Type B pancreatic cell (in vitro differentiated cells): ENCODE results near the gene PEF1. TPM values are rescaled to one million over a fixed set of nuclear protein-coding genes. Genes with fewer than 3 reads are reported as not detected.

Experiments used
- DNase-seq: peaks from one replicate; pipeline ENCODE4 v3.0.0; 2021; ENCODE audit warnings: mixed read lengths; ENCODE audit not compliant: unreplicated experiment; ENCODE audit errors: extremely low spot score
- H3K27ac Mint-ChIP-seq: 2 replicates; pipeline ENCODE4 v1.8.0; 2021; ENCODE audit warnings: mild to moderate bottlenecking, mixed read lengths
- H3K27me3 Mint-ChIP-seq: 2 replicates; pipeline ENCODE4 v1.8.0; 2021; ENCODE audit warnings: mixed read lengths
- H3K36me3 Mint-ChIP-seq: 2 replicates; pipeline ENCODE4 v1.8.0; 2021; ENCODE audit warnings: mixed read lengths
- H3K4me1 Mint-ChIP-seq: one replicate; pipeline ENCODE4 v1.8.0; 2021; ENCODE audit warnings: mixed read lengths; ENCODE audit not compliant: unreplicated experiment
- H3K4me3 Mint-ChIP-seq: 2 replicates; pipeline ENCODE4 v1.8.0; 2021; ENCODE audit warnings: mild to moderate bottlenecking, mixed read lengths
- H3K9me3 Mint-ChIP-seq: 2 replicates; pipeline ENCODE4 v1.8.0; 2021; ENCODE audit warnings: mixed read lengths
- CTCF ChIP-seq: fragments of 200-600 bp; sonication (generic); conservative IDR thresholded peaks from 2 replicates; pipeline ENCODE4 v1.5.0; 2021; ENCODE audit warnings: antibody characterized with exemption, mild to moderate bottlenecking
- total RNA-seq: library from RNA; stranded (reverse); gene quantifications from 2 replicates; pipeline ENCODE4 v1.2.1, GENCODE V29; 2021; ENCODE audit warnings: low replicate concordance

PEF1 gene
- total RNA-seq, 1 donor from 2014 or later, result 45.2 TPM

GRCh38 chr1:31663622-31664452 is 19.2 kb upstream of the PEF1 start:
- Mint-ChIP-seq H3K36me3 (no peaks in the 10 kb centered on the region), H3K4me3 (no peak overlapping the region), H3K27me3 (peaks cover 7% of the 10 kb centered on the region), H3K4me1 (peaks cover 9% of the 10 kb centered on the region), H3K27ac (peak overlapping the region; percentile 55), H3K9me3 (no peaks in the 10 kb centered on the region)
- peak; percentile 90 for TF ChIP-seq CTCF
- no peak for DNase-seq

- H3K27me3 Mint-ChIP-seq, result peaks cover 5% of the 10 kb centered on the region
- H3K36me3 Mint-ChIP-seq, result no peaks in the 10 kb centered on the region
- H3K9me3 Mint-ChIP-seq, result no peaks in the 10 kb centered on the region
- no peak overlapping the region for H3K27ac Mint-ChIP-seq
- peaks cover 8% of the 10 kb centered on the region for H3K4me1 Mint-ChIP-seq
- no peak for DNase-seq
- no peak overlapping the region for H3K4me3 Mint-ChIP-seq
- TF ChIP-seq CTCF, result no peak
Observed at GRCh38 chr1:31662463-31662862, 17.8 kb upstream of the PEF1 start.

GRCh38 chr1:31661856-31662255 is 17.2 kb upstream of the PEF1 start:
- no peak for TF ChIP-seq CTCF
- H3K27ac Mint-ChIP-seq, result no peak overlapping the region
- DNase-seq, result no peak
- peaks cover 8% of the 10 kb centered on the region for H3K4me1 Mint-ChIP-seq
- H3K4me3 Mint-ChIP-seq, result no peak overlapping the region
- H3K36me3 Mint-ChIP-seq, result no peaks in the 10 kb centered on the region
- H3K9me3 Mint-ChIP-seq, result no peaks in the 10 kb centered on the region
- H3K27me3 Mint-ChIP-seq, result peaks cover 5% of the 10 kb centered on the region

GRCh38 chr1:31660871-31661455 is 16.3 kb upstream of the PEF1 start:
- Mint-ChIP-seq H3K4me1 (no peaks in the 10 kb centered on the region), H3K27ac (no peak overlapping the region), H3K4me3 (no peak overlapping the region), H3K27me3 (peaks cover 3% of the 10 kb centered on the region), H3K9me3 (no peaks in the 10 kb centered on the region), H3K36me3 (no peaks in the 10 kb centered on the region)
- TF ChIP-seq CTCF, result no peak
- no peak for DNase-seq

- Mint-ChIP-seq H3K27ac (no peak overlapping the region), H3K27me3 (peaks cover 3% of the 10 kb centered on the region), H3K4me1 (no peaks in the 10 kb centered on the region), H3K9me3 (no peaks in the 10 kb centered on the region), H3K4me3 (no peak overlapping the region), H3K36me3 (no peaks in the 10 kb centered on the region)
- DNase-seq, result no peak
- no peak for TF ChIP-seq CTCF
Observed at GRCh38 chr1:31659889-31660288, 15.2 kb upstream of the PEF1 start.
